Stimulated activated CD4-positive, alpha-beta T cell treated with anti-CD3 and anti-CD28 coated beads, TNF-alpha, amount 100 ng/mL, for 24 hours (primary cell): ENCODE measurements around the gene IER2.
"Not testable (repeated sequence)": the region's sequence is repeated elsewhere in the genome, so short reads cannot be mapped to it uniquely, and the experiment has no call there.

Experiments used
- DNase-seq, 3 experiments: peaks; one replicate each; pipeline ENCODE4 v3.0.0-alpha.2; 2020; ENCODE audit warnings: low read depth in 3 of 3

IER2 gene

GRCh38 chr19:13163609-13164342 lies 13.6 kb downstream of the IER2 start:
- DNase-seq, result peak in 1 of 3 experiments; percentile 47

- DNase-seq, result peak in 1 of 3 experiments; percentile 32
Measured at GRCh38 chr19:13164343-13165161, 14.3 kb downstream of the IER2 start.

- DNase-seq, result no peak
Measured at GRCh38 chr19:13165162-13165997, 15.2 kb downstream of the IER2 start.

GRCh38 chr19:13166151-13166550 lies 15.9 kb downstream of the IER2 start:
- not testable (repeated sequence) for DNase-seq

GRCh38 chr19:13169769-13170168 lies 19.6 kb downstream of the IER2 start:
- no peak for DNase-seq

GRCh38 chr19:13171146-13171545 lies 20.9 kb downstream of the IER2 start:
- DNase-seq, result no peak

GRCh38 chr19:13172346-13173138 lies 22.3 kb downstream of the IER2 start:
- DNase-seq, result peak in 2 of 3 experiments; percentile 68 to 83

- DNase-seq, result no peak
Measured at GRCh38 chr19:13173139-13173737, 23.0 kb downstream of the IER2 start.

- no peak for DNase-seq
Measured at GRCh38 chr19:13176345-13176744, 26.1 kb downstream of the IER2 start.

- DNase-seq, result not testable (repeated sequence)
Measured at GRCh38 chr19:13177584-13177983, 27.4 kb downstream of the IER2 start.

GRCh38 chr19:13178291-13178690 lies 28.1 kb downstream of the IER2 start:
- DNase-seq, result not testable (repeated sequence)

- DNase-seq, result peak in 1 of 3 experiments; percentile 36
Measured at GRCh38 chr19:13181747-13182388, 31.7 kb downstream of the IER2 start.

- not testable (repeated sequence) for DNase-seq
Measured at GRCh38 chr19:13184926-13185325, 34.7 kb downstream of the IER2 start.

GRCh38 chr19:13185763-13186657 lies 35.8 kb downstream of the IER2 start:
- not testable (repeated sequence) for DNase-seq

- not testable (repeated sequence) for DNase-seq
Measured at GRCh38 chr19:13186688-13187087, 36.5 kb downstream of the IER2 start.

GRCh38 chr19:13187419-13187818 lies 37.2 kb downstream of the IER2 start:
- DNase-seq, result no peak

- no peak for DNase-seq
Measured at GRCh38 chr19:13189600-13189999, 39.4 kb downstream of the IER2 start.

GRCh38 chr19:13190781-13191540 lies 40.8 kb downstream of the IER2 start:
- peak in 1 of 3 experiments; percentile 49 for DNase-seq
